Osteoblast (primary cell): ENCODE data around the gene VSTM2L. TPM values are rescaled to one million over a fixed set of nuclear protein-coding genes. Genes with fewer than 3 reads are reported as not detected.
A peak's percentile ranks its signal among the peaks of the same experiment; 100 is the strongest.

ENCODE experiments used
- DNase-seq: peaks from one replicate; pipeline ENCODE4 v3.0.0; 2011; ENCODE audit warnings: low spot score, mixed read lengths; ENCODE audit not compliant: insufficient read length; ENCODE audit errors: missing footprints
- H2AFZ ChIP-seq: 2 replicates; pipeline ENCODE4 v1.6.0; 2011; ENCODE audit warnings: mild to moderate bottlenecking, low read length
- H3K27ac ChIP-seq: 2 replicates; pipeline ENCODE4 v1.5.1; 2011; ENCODE audit warnings: mild to moderate bottlenecking, low read depth, low read length, moderate library complexity
- H3K27me3 ChIP-seq: 2 replicates; pipeline ENCODE4 v1.6.0; 2012; ENCODE audit warnings: mild to moderate bottlenecking, control low read depth, inconsistent platforms, low read length, moderate library complexity; ENCODE audit not compliant: insufficient read depth
- H3K36me3 ChIP-seq: 2 replicates; pipeline ENCODE4 v1.5.1; 2011; ENCODE audit warnings: mild to moderate bottlenecking, low read length, control low read depth, moderate library complexity; ENCODE audit not compliant: insufficient read depth
- H3K4me1 ChIP-seq: 2 replicates; pipeline ENCODE4 v1.5.1; 2011; ENCODE audit warnings: mild to moderate bottlenecking, low read length, control low read depth, moderate library complexity; ENCODE audit not compliant: insufficient read depth
- H3K4me2 ChIP-seq: 2 replicates; pipeline ENCODE4 v1.6.0; 2011; ENCODE audit warnings: mild to moderate bottlenecking, low read length; ENCODE audit not compliant: insufficient read depth
- H3K4me3 ChIP-seq: fragments of 200-600 bp; sonication (generic); 3 replicates; pipeline ENCODE4 v1.5.1; 2012; ENCODE audit warnings: mild to moderate bottlenecking, low read length, inconsistent platforms; ENCODE audit not compliant: insufficient read depth
- H3K79me2 ChIP-seq: 2 replicates; pipeline ENCODE4 v1.6.0; 2012; ENCODE audit warnings: mild to moderate bottlenecking, low read length, control low read depth, inconsistent platforms; ENCODE audit not compliant: insufficient read depth
- H3K9me3 ChIP-seq: 2 replicates; pipeline ENCODE4 v1.5.1; 2011; ENCODE audit warnings: low read depth, low read length, control low read depth
- H4K20me1 ChIP-seq: 2 replicates; pipeline ENCODE4 v1.6.0; 2012; ENCODE audit warnings: mild to moderate bottlenecking, low read length, control low read depth; ENCODE audit not compliant: insufficient read depth
- CTCF ChIP-seq: IDR thresholded peaks from 2 replicates; pipeline ENCODE4 v1.5.1; 2011; ENCODE audit warnings: mild to moderate bottlenecking, low read depth, low read length, moderate library complexity; ENCODE audit errors: extremely low read depth
- total RNA-seq: library from RNA; depleted of rRNA; stranded (reverse); fragments of >200 nt; gene quantifications from 2 replicates; pipeline ENCODE4 v1.2.3, GENCODE V29; 2012

The VSTM2L gene
- total RNA-seq, 1 donor: 2.5 TPM

- peaks cover 25% of the 10 kb centered on the region for H3K4me1 ChIP-seq
- no peak overlapping the region for H3K4me2 ChIP-seq
These were observed 90.0 kb downstream of the VSTM2L start for GRCh38 chr20:37992802-37993409.

GRCh38 chr20:37994512-37994911 lies 91.6 kb downstream of the VSTM2L start:
- DNase-seq: peak; percentile 93
- Histone ChIP-seq H3K79me2 (no peaks in the 10 kb centered on the region), H3K4me1 (peaks cover 25% of the 10 kb centered on the region), H3K4me2 (no peak overlapping the region), H4K20me1 (peaks cover 7% of the 10 kb centered on the region), H3K36me3 (peaks cover 48% of the 10 kb centered on the region), H3K9me3 (no peaks in the 10 kb centered on the region), H2AFZ (no peak overlapping the region), H3K27ac (no peak overlapping the region), H3K27me3 (no peaks in the 10 kb centered on the region), H3K4me3 (no peak overlapping the region)
- TF ChIP-seq CTCF: no peak

More at GRCh38 chr20:37992802-37993409, 90.0 kb downstream of the VSTM2L start:
- peak; percentile 93 for DNase-seq
- H3K36me3 ChIP-seq: peaks cover 33% of the 10 kb centered on the region
- no peak overlapping the region for H3K27ac ChIP-seq
- H3K4me3 ChIP-seq: no peak overlapping the region
- H2AFZ ChIP-seq: no peak overlapping the region
- H4K20me1 ChIP-seq: peaks cover 7% of the 10 kb centered on the region
- peak; percentile 48 for TF ChIP-seq CTCF
- no peaks in the 10 kb centered on the region for H3K79me2 ChIP-seq
- no peaks in the 10 kb centered on the region for H3K9me3 ChIP-seq
- H3K27me3 ChIP-seq: no peaks in the 10 kb centered on the region

Other genes with a start within 250 kb of the VSTM2L start
- gene CTNNBL1, start 209.1 kb upstream of the VSTM2L start, total RNA-seq: 19.5 and 23.0 TPM in 2 replicates
- 14.4 and 14.8 TPM in 2 replicates for gene TTI1, start 130.3 kb downstream of the VSTM2L start, total RNA-seq
- 21.5 and 29.3 TPM in 2 replicates for gene RPRD1B, start 130.6 kb downstream of the VSTM2L start, total RNA-seq